Measurements from ENCODE around the gene SERPINH1.
"Not testable (repeated sequence)": the region's sequence is repeated elsewhere in the genome, so short reads cannot be mapped to it uniquely, and the experiment has no call there.

Gene SERPINH1

GRCh38 chr11:75579841-75580240 is 17.8 kb downstream of the SERPINH1 start:
- TF ChIP-seq, protein P1, sequence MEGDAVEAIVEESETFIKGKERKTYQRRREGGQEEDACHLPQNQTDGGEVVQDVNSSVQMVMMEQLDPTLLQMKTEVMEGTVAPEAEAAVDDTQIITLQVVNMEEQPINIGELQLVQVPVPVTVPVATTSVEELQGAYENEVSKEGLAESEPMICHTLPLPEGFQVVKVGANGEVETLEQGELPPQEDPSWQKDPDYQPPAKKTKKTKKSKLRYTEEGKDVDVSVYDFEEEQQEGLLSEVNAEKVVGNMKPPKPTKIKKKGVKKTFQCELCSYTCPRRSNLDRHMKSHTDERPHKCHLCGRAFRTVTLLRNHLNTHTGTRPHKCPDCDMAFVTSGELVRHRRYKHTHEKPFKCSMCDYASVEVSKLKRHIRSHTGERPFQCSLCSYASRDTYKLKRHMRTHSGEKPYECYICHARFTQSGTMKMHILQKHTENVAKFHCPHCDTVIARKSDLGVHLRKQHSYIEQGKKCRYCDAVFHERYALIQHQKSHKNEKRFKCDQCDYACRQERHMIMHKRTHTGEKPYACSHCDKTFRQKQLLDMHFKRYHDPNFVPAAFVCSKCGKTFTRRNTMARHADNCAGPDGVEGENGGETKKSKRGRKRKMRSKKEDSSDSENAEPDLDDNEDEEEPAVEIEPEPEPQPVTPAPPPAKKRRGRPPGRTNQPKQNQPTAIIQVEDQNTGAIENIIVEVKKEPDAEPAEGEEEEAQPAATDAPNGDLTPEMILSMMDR (IDR thresholded peaks at IDR 0.05; ENCODE audit: extremely low read depth, missing control alignments) = no peak
- DNase-seq (ENCODE audit: low spot score) = no peak

DNA sequence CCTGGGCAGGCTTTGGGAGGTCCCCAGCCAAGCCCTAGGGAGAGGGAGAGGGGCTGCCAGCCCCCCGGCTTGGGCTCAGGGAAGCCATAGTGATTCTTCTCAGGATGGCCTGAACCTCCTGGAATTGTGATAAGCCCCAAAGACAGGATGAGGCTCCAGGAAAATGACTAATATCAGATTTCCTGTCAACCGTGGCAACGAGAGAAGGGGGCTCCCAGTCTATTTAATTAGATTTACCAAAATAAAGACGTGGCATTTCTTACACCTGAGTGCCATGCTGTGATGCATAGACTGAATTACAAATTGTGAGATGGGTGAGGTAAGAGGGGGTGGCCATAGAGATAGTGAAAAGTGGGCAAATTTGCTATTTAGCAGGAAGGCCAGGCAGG is 20.4 kb downstream of the SERPINH1 start:
- no peak for DNase-seq (ENCODE audit: low spot score)
- TF ChIP-seq, protein P1 (IDR thresholded peaks at IDR 0.05; ENCODE audit: extremely low read depth, missing control alignments) = no peak

- TF ChIP-seq, protein P1 (IDR thresholded peaks at IDR 0.05; ENCODE audit: extremely low read depth, missing control alignments) = no peak
- DNase-seq (ENCODE audit: low spot score) = peak; percentile 90
Observed at GRCh38 chr11:75582895-75583717, 21.1 kb downstream of the SERPINH1 start.

DNA sequence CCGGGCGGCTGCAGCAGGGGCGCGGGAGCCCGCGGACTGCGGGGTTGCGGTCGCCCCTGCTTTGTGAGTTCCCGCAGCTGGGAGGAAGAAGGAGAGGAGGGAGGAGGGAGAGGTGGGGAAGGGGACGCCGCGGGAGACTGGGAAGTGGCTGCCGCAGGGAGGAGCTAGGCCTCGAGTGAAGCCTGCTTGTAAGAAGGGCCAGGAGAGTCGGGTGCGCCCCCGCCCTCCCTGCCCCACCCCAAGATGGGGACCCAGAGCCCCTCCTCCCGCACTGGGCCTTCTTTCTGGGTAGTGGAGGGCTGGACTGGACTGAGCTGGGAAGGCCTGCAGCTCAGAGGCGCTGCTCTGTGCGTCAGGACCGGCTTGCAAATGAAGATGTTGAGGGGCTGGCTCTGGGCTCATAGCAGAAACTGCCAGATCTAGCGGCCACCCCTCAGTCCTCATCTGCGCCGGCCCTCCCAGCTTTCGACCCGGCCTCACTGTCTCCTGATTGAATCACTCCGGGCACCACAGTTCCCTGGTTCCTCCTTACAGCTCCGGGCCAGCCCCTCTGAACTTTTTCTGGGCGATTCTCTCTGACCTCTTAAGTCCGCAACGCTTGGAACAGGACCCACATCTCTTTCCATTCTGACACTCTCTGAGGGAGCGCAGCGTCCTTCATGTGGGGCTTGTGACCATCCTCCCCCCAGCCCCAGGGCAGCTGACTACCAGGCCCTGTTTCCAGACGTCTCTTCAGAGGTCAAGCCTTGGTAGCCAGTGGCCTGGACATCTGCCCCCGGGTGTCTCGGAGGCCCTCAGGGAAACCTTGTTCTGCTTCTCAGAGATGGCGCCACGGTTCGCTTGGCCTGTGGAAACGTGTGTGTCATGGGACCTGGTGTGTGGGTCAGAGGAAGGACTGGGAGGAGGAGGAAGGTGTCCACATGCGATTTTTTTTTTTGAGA is 21.9 kb downstream of the SERPINH1 start:
- TF ChIP-seq, protein P1 (IDR thresholded peaks at IDR 0.05; ENCODE audit: extremely low read depth, missing control alignments) = no peak
- peak; percentile 66 for DNase-seq (ENCODE audit: low spot score)

GRCh38 chr11:75584659-75585292 is 22.7 kb downstream of the SERPINH1 start:
- not testable (repeated sequence) for DNase-seq (ENCODE audit: low spot score)

GRCh38 chr11:75585293-75585670 is 23.2 kb downstream of the SERPINH1 start:
- DNase-seq (ENCODE audit: low spot score) = no peak
- TF ChIP-seq, protein P1 (IDR thresholded peaks at IDR 0.05; ENCODE audit: extremely low read depth, missing control alignments) = no peak

DNA sequence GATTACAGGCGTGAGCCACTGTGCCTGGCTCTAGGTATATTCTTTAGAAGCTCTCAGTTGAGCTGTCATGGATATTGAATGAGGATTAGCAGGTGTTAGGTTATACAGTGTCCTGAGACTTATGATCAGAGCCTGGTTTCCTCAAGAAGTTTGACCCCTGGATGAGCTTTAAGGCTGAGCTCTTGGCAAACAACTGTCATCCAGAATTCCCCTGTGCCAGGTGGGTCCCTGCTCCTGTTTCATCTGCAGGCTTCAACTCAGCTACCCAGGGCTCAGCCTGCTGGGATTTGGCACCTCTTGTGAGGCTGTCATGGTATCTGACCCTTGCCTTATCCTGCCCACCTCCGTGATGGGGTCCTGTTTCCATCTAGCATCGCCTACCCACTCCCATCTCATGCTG is 24.3 kb downstream of the SERPINH1 start:
- TF ChIP-seq, protein P1 (IDR thresholded peaks at IDR 0.05; ENCODE audit: extremely low read depth, missing control alignments) = no peak

More for the DNA sequence above, 24.3 kb downstream of the SERPINH1 start:
- no peak for DNase-seq (ENCODE audit: low spot score)

All from GM20000 (cell line).